KOPT-K1 (cell line): Measurements from ENCODE around the gene UBR3.
"Not testable (repeated sequence)": the region's sequence is repeated elsewhere in the genome, so short reads cannot be mapped to it uniquely, and the experiment has no call there.

Experiments
- H3K27ac ChIP-seq: fragments of 200-600 bp; sonication (generic); 2 replicates; pipeline ENCODE4 v1.5.1; 2016; ENCODE audit warnings: antibody characterized with exemption, mild to moderate bottlenecking, low read depth, low read length; ENCODE audit not compliant: poor library complexity, severe bottlenecking
- H3K36me3 ChIP-seq: fragments of 200-600 bp; sonication (generic); 2 replicates; pipeline ENCODE4 v1.5.1; 2017; ENCODE audit warnings: antibody characterized with exemption, mild to moderate bottlenecking, low read length, moderate library complexity; ENCODE audit not compliant: insufficient read depth
- H3K9me3 ChIP-seq: fragments of 200-600 bp; sonication (generic); 2 replicates; pipeline ENCODE4 v1.5.1; 2017; ENCODE audit warnings: antibody characterized with exemption, low read length, mild to moderate bottlenecking; ENCODE audit not compliant: insufficient read depth, poor library complexity, severe bottlenecking

UBR3 gene

DNA sequence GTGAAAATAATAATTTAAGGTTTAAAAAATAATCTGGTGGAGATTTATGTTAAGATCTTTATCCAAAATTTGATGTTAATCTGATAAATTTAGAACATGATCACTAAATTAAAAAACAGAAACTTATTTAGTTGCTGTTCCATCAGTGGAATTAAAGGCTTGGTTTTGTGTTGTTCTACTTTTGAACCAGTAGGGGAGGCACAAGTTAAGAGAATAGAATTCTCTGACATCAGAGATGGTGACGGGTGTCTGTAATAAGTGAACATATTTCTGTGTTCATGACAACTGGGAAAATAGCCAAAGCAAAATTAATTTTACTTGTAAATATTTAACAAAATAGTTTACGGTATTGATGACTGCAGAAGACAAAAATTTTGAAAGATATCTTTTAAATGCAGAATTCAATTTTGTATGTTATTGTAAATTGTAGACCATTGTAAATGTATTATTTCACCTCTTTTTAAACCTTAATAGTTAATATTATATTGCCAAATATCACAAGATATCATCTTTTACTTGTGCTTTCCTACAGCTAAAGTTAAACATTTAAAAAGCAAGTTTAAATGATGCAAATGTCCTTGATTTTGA, 106.0 kb downstream of the UBR3 start:
- Histone ChIP-seq H3K27ac (no peak overlapping the region), H3K36me3 (no peaks in the 10 kb centered on the region; the same call in none of the 2 replicates)

DNA sequence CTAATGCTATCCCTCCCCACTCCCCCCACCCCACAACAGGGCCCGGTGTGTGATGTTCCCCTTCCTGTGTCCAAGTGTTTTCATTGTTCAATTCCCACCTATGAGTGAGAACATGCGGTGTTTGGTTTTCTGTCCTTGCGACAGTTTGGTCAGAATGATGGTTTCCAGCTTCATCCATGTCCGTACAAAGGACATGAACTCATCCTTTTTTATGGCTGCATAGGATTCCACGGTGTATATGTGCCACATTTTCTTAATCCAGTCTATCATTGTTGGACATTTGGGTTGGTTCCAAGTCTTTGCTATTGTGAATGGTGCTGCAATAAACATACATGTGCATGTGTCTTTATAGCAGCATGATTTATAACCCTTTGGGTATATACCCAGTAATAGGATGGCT, 109.4 kb downstream of the UBR3 start:
- not testable (repeated sequence) for H3K36me3 ChIP-seq, H3K9me3 ChIP-seq

More for the DNA sequence above, 106.0 kb downstream of the UBR3 start:
- no peaks in the 10 kb centered on the region for H3K9me3 ChIP-seq

DNA sequence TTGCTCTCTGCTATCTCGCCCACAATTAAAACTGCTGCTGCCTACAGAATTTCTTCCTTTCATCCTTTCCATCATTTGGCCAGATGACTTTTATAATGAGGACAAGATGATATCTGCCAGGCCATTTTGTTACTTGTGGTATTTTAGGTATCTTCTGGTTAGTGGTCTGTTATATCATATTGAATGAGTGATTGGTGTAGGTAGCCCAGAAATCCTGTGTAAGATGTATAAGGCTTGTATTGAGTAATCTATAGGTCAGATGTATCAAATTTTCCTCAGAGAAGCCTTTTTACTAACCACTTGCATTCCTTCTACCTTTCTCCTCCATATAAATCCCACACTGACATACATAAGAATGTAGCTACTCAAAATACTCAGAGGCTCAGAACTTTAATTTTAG, 118.3 kb downstream of the UBR3 start:
- H3K27ac ChIP-seq = no peak overlapping the region
- peaks cover 30% of the 10 kb centered on the region; the same call in 1 of the 2 replicates for H3K36me3 ChIP-seq
- H3K9me3 ChIP-seq = no peaks in the 10 kb centered on the region

More for the DNA sequence above, 109.4 kb downstream of the UBR3 start:
- not testable (repeated sequence) for H3K27ac ChIP-seq

DNA sequence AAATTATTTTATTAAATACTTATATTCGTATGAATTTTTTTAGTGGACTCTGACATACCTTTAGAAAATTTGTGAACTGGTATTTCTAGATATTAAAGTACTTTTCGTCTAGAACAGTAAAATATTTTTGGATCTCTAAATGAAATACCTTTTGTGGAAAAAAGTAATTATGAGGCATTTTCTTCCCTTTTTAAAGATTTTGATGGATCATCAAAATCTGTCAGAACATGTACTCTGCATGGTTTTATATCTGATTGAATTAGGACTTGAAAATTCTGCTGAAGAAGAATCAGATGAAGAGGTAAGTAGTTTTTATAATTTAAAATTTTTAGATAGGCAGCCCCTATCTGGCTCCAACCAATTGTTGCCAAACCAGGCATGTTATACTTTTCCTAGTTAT, 118.8 kb downstream of the UBR3 start:
- Histone ChIP-seq H3K9me3 (no peaks in the 10 kb centered on the region), H3K36me3 (peaks cover 30% of the 10 kb centered on the region; the same call in 1 of the 2 replicates), H3K27ac (no peak overlapping the region)

DNA sequence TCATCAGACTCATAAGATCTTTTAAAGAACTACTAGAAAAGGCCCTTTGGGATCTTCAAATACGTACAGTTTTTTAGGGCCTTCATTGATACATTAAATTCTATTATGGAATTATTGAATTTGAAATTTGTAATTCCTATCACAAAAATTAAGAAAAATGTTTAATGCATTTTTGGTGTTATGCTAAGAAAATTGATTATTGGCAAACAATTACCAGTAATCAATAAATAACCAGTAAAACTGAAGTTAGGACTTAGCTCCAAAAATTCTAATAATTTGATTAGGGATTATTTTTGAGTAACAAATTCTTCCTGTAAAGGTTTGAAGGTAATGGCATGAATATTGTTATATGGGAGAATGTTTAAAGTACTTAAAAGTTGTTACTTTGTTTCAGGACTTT, 119.3 kb downstream of the UBR3 start:
- Histone ChIP-seq H3K36me3 (peaks cover 30% of the 10 kb centered on the region; the same call in 1 of the 2 replicates), H3K9me3 (no peaks in the 10 kb centered on the region), H3K27ac (no peak overlapping the region)

DNA sequence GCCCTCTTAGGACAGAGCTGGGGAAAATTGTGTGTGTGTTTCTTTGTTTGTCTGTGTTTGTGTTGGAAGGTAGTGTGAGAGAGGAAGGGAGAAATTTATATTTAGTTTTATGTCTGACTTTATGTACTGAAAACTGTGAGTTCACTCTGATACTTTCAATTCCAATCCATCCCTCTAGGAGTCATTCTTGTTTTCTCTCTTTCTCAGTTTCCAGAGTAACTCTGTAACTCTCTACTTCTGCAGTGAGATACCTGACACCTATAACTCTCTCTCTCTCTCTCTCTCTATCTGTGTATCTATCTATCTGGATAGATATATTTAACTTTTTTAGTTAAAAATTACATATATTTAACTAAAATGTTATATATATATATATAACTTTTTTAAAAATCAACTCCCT, 128.7 kb downstream of the UBR3 start:
- Histone ChIP-seq H3K9me3 (no peaks in the 10 kb centered on the region), H3K36me3 (peaks cover 21% of the 10 kb centered on the region), H3K27ac (no peak overlapping the region)

DNA sequence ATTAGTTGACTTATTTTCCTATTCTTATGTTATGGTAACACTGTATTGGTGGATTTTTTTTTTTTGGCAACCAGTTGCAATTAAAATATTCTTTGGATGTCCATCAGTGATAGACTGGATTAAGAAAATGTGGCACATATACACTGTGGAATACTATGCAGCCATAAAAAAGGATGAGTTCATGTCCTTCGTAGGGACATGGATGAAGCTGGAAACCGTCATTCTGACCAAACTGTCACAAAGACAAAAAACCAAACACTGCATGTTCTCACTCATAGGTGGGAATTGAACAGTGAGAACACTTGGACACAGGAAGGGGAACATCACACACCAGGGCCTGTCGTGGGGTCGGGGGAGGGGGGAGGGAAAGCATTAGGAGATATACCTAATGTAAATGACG, 130.0 kb downstream of the UBR3 start:
- not testable (repeated sequence) for H3K9me3 ChIP-seq, H3K27ac ChIP-seq
- peaks cover 21% of the 10 kb centered on the region for H3K36me3 ChIP-seq

DNA sequence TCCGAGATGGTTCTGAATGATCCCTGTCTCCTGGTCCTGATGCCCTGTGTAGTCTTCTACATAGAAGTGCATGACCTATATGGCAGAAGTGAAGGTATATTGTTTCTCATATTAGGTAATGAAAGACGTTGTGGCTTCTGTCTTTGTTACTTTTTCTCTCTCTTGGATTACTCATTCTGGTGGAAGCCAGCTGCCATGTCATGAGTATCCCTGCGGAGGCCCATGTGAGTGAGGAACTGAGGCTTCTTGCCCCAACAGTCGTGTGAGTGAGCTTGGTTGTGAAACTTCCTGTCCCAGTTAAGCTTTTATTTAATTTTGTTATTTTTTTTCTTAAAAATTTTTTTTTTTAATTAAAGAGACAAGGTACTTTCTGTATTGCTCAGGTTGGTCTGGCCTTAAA, 134.7 kb downstream of the UBR3 start:
- no peaks in the 10 kb centered on the region for H3K9me3 ChIP-seq
- no peak overlapping the region for H3K27ac ChIP-seq
- H3K36me3 ChIP-seq = peaks cover 32% of the 10 kb centered on the region

DNA sequence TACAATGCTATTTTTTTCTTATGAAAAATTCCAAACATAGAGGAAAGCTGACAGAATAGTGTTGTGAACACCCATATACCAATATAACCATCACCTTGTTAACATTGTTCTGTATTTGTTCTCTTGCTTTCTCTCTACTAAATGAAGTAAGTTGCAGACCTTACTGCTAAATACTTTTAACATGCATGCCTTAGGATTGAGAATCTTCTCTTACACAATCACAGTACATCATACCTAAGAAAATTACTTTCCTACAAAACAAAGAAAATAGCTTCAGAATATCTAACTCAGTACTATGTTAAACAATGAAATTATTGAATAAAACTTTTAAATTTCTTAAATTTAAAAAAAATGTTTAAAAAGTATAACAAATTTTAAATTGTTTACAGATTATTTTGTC, 136.5 kb downstream of the UBR3 start:
- no peaks in the 10 kb centered on the region for H3K9me3 ChIP-seq
- peaks cover 26% of the 10 kb centered on the region for H3K36me3 ChIP-seq
- no peak overlapping the region for H3K27ac ChIP-seq

DNA sequence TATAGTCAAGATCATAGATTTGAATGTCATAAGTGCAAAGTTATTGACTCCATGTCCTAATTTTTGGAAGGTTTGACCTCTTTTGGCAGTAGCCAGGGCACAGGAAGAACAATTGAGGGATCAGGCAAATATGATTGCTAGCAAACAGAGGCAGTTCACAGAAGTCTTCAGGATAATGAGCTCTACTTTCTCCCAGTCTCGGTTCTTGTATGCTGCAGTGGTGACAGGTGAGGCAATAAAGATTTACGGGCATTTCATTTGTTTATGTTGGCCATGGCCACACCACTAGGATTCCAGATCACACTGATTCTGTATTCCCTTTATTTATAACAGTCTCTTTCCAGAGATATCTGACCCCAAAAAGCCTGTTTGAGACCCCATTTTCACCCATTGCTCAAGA, 137.5 kb downstream of the UBR3 start:
- no peaks in the 10 kb centered on the region for H3K9me3 ChIP-seq
- peaks cover 17% of the 10 kb centered on the region for H3K36me3 ChIP-seq
- H3K27ac ChIP-seq = no peak overlapping the region

DNA sequence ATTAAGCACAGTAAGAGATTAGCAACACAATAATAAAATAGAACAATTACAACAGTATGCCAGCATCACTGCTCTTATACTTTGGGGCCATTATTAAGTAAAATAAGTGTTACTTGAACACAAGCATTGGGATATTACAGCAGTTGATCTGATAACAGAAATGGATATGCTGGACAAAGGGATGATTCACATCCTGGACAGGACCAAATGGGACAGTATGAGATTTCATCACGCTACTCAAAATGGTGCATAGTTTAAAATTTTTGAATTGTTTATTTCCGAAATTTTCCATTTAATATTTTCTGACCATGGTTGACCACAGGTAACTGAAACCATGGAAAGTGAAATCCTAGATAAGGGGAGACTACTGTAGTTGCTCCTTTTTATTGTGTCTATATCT, 138.2 kb downstream of the UBR3 start:
- peaks cover 14% of the 10 kb centered on the region for H3K36me3 ChIP-seq
- no peak overlapping the region for H3K27ac ChIP-seq
- no peaks in the 10 kb centered on the region for H3K9me3 ChIP-seq

DNA sequence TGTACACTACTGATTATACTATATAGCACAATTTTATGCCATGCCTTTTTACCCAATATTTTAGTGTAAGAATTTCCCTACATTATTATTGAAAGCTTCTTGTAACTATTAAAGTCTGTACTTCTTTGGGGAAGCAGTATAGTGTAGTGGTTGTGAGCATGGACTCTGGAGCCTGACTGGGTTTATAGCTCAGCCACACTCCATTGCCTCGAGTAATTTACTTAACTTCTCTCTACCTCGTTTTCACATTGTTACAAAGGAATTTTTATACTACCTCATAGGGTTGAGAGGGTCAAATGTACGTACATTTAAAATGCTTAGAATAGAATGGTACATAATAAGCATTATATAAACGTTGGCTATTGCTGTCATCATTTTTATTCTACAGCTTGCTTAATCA, 139.2 kb downstream of the UBR3 start:
- Histone ChIP-seq H3K27ac (no peak overlapping the region), H3K36me3 (peaks cover 11% of the 10 kb centered on the region), H3K9me3 (no peaks in the 10 kb centered on the region)

DNA sequence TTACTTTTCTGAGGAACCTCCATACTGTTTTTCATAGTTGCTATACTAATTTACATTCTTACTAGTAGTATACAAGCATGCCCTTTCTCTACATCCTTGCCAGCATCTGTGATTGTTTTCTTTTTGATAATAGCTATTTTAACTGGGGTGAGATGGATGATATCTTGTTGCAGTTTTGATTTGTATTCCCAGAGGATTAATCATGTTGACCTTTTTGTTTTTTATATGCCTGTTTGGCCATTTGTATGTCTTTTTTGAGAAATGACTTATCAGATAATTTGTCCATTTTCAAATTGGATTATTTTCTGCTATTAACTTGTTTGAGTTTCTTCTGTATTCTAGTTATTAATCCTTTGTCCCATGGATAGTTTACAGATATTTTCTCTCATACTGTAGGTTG, 141.5 kb downstream of the UBR3 start:
- Histone ChIP-seq H3K36me3 (peaks cover 11% of the 10 kb centered on the region; the same call in 1 of the 2 replicates), H3K27ac (no peak overlapping the region), H3K9me3 (no peaks in the 10 kb centered on the region)

DNA sequence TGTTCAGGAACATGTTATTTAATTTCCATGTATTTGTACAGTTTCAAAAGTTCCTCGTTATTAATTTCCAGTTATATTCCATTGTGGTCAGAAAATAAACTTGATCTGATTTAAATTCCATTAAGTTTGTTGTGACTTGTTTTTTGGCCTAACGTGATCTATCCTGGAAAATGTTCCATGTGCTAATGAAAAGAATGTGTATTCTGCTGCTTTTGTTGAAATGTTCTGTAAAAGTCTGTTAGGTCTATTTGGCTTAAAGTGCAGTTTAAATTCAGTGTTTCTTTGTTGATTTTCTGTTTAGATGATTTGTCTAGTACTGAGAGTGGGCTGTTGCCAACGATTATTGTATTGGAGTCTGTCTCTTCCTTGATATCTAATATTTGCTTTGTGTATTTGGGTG, 148.0 kb downstream of the UBR3 start:
- Histone ChIP-seq H3K9me3 (peaks cover 26% of the 10 kb centered on the region), H3K36me3 (peaks cover 15% of the 10 kb centered on the region; the same call in 1 of the 2 replicates), H3K27ac (no peak overlapping the region)

DNA sequence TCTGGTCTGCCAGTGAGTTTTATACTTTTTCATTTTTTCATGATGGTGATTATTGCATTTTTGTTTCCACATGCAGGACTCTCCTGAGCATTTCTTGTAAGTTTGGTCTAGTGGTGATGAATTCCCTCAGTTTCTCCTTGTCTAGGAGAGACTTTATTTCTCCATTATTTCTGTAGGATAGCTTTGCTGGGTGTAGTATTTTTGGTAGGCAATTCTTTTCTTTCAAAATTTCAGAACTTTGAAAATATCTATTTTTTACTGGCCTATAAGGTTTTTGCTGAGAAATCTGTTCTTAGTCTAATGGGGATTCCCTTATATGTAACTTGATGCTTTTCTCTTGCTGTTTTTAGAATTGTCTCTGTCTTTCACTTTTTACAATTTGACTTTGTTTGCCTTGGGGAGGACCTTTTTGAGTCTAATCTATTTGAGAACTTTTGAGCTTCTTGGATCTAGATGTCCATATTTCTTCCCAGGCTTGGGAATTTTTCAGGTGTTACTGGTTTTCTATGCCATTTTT, 149.1 kb downstream of the UBR3 start:
- H3K27ac ChIP-seq = no peak overlapping the region
- peaks cover 15% of the 10 kb centered on the region; the same call in 1 of the 2 replicates for H3K36me3 ChIP-seq
- H3K9me3 ChIP-seq = peaks cover 26% of the 10 kb centered on the region

DNA sequence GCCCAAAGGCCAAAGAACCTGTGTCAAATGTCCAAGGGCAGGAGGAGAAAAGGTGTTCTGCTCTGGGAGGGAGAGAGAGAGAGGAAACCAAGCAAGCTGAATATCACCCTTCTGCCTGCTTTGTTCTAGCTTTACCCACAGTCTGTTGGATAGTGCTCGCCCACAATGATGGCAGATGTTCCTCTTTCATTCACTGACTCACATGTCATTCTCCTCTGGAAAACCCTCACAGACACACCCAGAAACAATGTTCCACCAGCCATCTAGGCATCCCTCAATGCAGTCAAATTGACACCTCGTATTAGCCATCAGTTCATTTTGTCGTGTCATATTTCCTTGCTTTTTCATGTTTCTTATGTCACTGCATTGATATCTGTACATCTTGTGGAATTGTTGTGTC, 150.3 kb downstream of the UBR3 start:
- peaks cover 26% of the 10 kb centered on the region for H3K9me3 ChIP-seq
- H3K27ac ChIP-seq = no peak overlapping the region
- peaks cover 15% of the 10 kb centered on the region; the same call in 1 of the 2 replicates for H3K36me3 ChIP-seq
